ENCODE data around the gene BABAM2. TPM values are rescaled to one million over a fixed set of nuclear protein-coding genes. Genes with fewer than 3 reads are reported as not detected.

The BABAM2 gene
- total RNA-seq, 1 donor from 2014 or later: 37.1 TPM

GRCh38 chr2:28343971-28344715 is 453.6 kb downstream of the BABAM2 start:
- H3K27ac Mint-ChIP-seq: no peak overlapping the region
- no peak for TF ChIP-seq CTCF (IDR thresholded peaks at IDR 0.05; ENCODE audit: unreplicated experiment)
- H3K4me1 Mint-ChIP-seq (ENCODE audit: low read depth): peaks cover 4% of the 10 kb centered on the region
- no peak for DNase-seq (ENCODE audit: low spot score, unreplicated experiment)
- peaks cover 1% of the 10 kb centered on the region for H3K27me3 Mint-ChIP-seq
- H3K4me3 Mint-ChIP-seq (ENCODE audit: low read depth): no peak overlapping the region
- no peaks in the 10 kb centered on the region for H3K36me3 Mint-ChIP-seq (ENCODE audit: insufficient read depth)
- H3K9me3 Mint-ChIP-seq (ENCODE audit: low read depth): no peaks in the 10 kb centered on the region

- no peak for TF ChIP-seq CTCF (IDR thresholded peaks at IDR 0.05; ENCODE audit: unreplicated experiment)
- Mint-ChIP-seq H3K4me3 (ENCODE audit: low read depth) (no peak overlapping the region), H3K9me3 (ENCODE audit: low read depth) (no peaks in the 10 kb centered on the region), H3K36me3 (ENCODE audit: insufficient read depth) (no peaks in the 10 kb centered on the region), H3K4me1 (ENCODE audit: low read depth) (peaks cover 2% of the 10 kb centered on the region), H3K27me3 (peaks cover 2% of the 10 kb centered on the region), H3K27ac (no peak overlapping the region)
- no peak for DNase-seq (ENCODE audit: low spot score, unreplicated experiment)
Measured at GRCh38 chr2:28344756-28345373, 454.3 kb downstream of the BABAM2 start.

GRCh38 chr2:28345619-28346018 is 455.1 kb downstream of the BABAM2 start:
- TF ChIP-seq CTCF (IDR thresholded peaks at IDR 0.05; ENCODE audit: unreplicated experiment): no peak

GRCh38 chr2:28346587-28346986 is 456.1 kb downstream of the BABAM2 start:
- no peaks in the 10 kb centered on the region for H3K36me3 Mint-ChIP-seq (ENCODE audit: insufficient read depth)
- H3K27me3 Mint-ChIP-seq: peaks cover 2% of the 10 kb centered on the region
- peaks cover 2% of the 10 kb centered on the region for H3K4me1 Mint-ChIP-seq (ENCODE audit: low read depth)
- no peak overlapping the region for H3K4me3 Mint-ChIP-seq (ENCODE audit: low read depth)
- DNase-seq (ENCODE audit: low spot score, unreplicated experiment): no peak
- no peaks in the 10 kb centered on the region for H3K9me3 Mint-ChIP-seq (ENCODE audit: low read depth)
- TF ChIP-seq CTCF (IDR thresholded peaks at IDR 0.05; ENCODE audit: unreplicated experiment): no peak
- no peak overlapping the region for H3K27ac Mint-ChIP-seq

More at GRCh38 chr2:28345619-28346018, 455.1 kb downstream of the BABAM2 start:
- Mint-ChIP-seq H3K4me1 (ENCODE audit: low read depth) (peaks cover 2% of the 10 kb centered on the region), H3K27ac (no peak overlapping the region), H3K9me3 (ENCODE audit: low read depth) (no peaks in the 10 kb centered on the region), H3K4me3 (ENCODE audit: low read depth) (no peak overlapping the region), H3K27me3 (peaks cover 2% of the 10 kb centered on the region), H3K36me3 (ENCODE audit: insufficient read depth) (no peaks in the 10 kb centered on the region)
- no peak for DNase-seq (ENCODE audit: low spot score, unreplicated experiment)

- TF ChIP-seq CTCF (IDR thresholded peaks at IDR 0.05; ENCODE audit: unreplicated experiment): no peak
- Mint-ChIP-seq H3K4me3 (ENCODE audit: low read depth) (no peak overlapping the region), H3K36me3 (ENCODE audit: insufficient read depth) (no peaks in the 10 kb centered on the region), H3K27ac (no peak overlapping the region), H3K27me3 (peaks cover 2% of the 10 kb centered on the region), H3K9me3 (ENCODE audit: low read depth) (no peaks in the 10 kb centered on the region), H3K4me1 (ENCODE audit: low read depth) (peaks cover 2% of the 10 kb centered on the region)
- DNase-seq (ENCODE audit: low spot score, unreplicated experiment): no peak
Measured at GRCh38 chr2:28347193-28347592, 456.7 kb downstream of the BABAM2 start.

Measured in progenitor cell of endocrine pancreas (in vitro differentiated cells).